Caco-2 (cell line): ENCODE results near the gene KLHL17. TPM values are rescaled to one million over a fixed set of nuclear protein-coding genes. Genes with fewer than 3 reads are reported as not detected.

Source experiments
- BruUV-seq: library from RNA; stranded (reverse); fragments of 400-500 nt; replicated peaks from 2 replicates; lab custom pipeline; 2021; lab: Mats Ljungman, UMichigan
- CTCF ChIA-PET: fragments of 300-600 bp; sonication (Branson Sonifier 250); formaldehyde crosslinking; loops from one replicate; lab custom pipeline; 2022; ENCODE audit warnings: antibody characterized with exemption; lab: Charles Lee
- POLR2A ChIA-PET: fragments of 300-600 bp; sonication (Branson Sonifier 250); formaldehyde crosslinking; loops from one replicate; lab custom pipeline; 2022; ENCODE audit warnings: antibody characterized with exemption; lab: Charles Lee
- DNase-seq, 2 experiments: peaks; one replicate each; pipeline versions ENCODE4 v3.0.0 to v3.0.0-alpha.2; 2020 to 2022
- H3K27me3 ChIP-seq: replicated peaks from 2 replicates; pipeline ENCODE4 v1.6.0; 2011; ENCODE audit warnings: low read length; ENCODE audit not compliant: control insufficient read depth, insufficient read depth
- H3K36me3 ChIP-seq: 2 replicates; pipeline ENCODE4 v1.5.1; 2011; ENCODE audit warnings: low read length; ENCODE audit not compliant: control insufficient read depth, insufficient read depth
- H3K4me1 ChIP-seq: fragments of 250-450 bp; sonication (Bioruptor Pico); 2 replicates; pipeline ENCODE4 v1.5.1; 2020; ENCODE audit warnings: mild to moderate bottlenecking
- H3K4me3 ChIP-seq: 2 replicates; pipeline ENCODE4 v1.5.1; 2011; ENCODE audit warnings: low read depth, mild to moderate bottlenecking, control low read depth, low read length
- H3K9me3 ChIP-seq: fragments of 250-450 bp; sonication (Bioruptor Pico); 2 replicates; pipeline ENCODE4 v1.5.1; 2020; ENCODE audit warnings: mild to moderate bottlenecking, moderate library complexity
- H3K27ac Mint-ChIP-seq: one replicate; pipeline ENCODE4 v1.8.0; 2022; ENCODE audit warnings: mixed read lengths; ENCODE audit not compliant: unreplicated experiment
- H3K27me3 Mint-ChIP-seq: one replicate; pipeline ENCODE4 v1.8.0; 2022; ENCODE audit warnings: mixed read lengths; ENCODE audit not compliant: insufficient read depth, unreplicated experiment
- H3K36me3 Mint-ChIP-seq: one replicate; pipeline ENCODE4 v1.8.0; 2022; ENCODE audit warnings: mild to moderate bottlenecking, mixed read lengths; ENCODE audit not compliant: insufficient read depth, unreplicated experiment
- H3K4me1 Mint-ChIP-seq: one replicate; pipeline ENCODE4 v1.8.0; 2022; ENCODE audit warnings: low read depth, mixed read lengths; ENCODE audit not compliant: unreplicated experiment
- H3K4me3 Mint-ChIP-seq: one replicate; pipeline ENCODE4 v1.8.0; 2022; ENCODE audit warnings: mild to moderate bottlenecking, moderate library complexity, mixed read lengths; ENCODE audit not compliant: unreplicated experiment
- H3K9me3 Mint-ChIP-seq: one replicate; pipeline ENCODE4 v1.8.0; 2022; ENCODE audit warnings: mixed read lengths; ENCODE audit not compliant: unreplicated experiment
- CTCF ChIP-seq, 2 experiments: fragments of 200-600 bp in 1 of 2; IDR thresholded peaks; 1 replicate in 1 of 2; 2 replicates in 1 of 2; pipeline versions ENCODE4 v1.5.1 to v1.8.0; 2011 to 2022; ENCODE audit warnings: antibody characterized with exemption in 1 of 2, control low read depth in 1 of 2, inconsistent platforms in 1 of 2, low read depth in 1 of 2, low read length in 1 of 2, mild to moderate bottlenecking in 1 of 2, moderate library complexity in 1 of 2; ENCODE audit not compliant: insufficient read depth in 1 of 2, severe bottlenecking in 1 of 2, unreplicated experiment in 1 of 2
- intact Hi-C: fragments of 100-400 bp; cut with micrococcal nuclease; formaldehyde crosslinking; loops from one replicate; pipeline ENCODE4 v1.10.0; 2022; ENCODE audit not compliant: unreplicated experiment
- total RNA-seq: library from RNA; stranded (reverse); gene quantifications from 2 replicates; pipeline ENCODE4 v1.2.3, GENCODE V29; 2022

Gene KLHL17
- total RNA-seq, 1 experiment from 2014 or later: 33.1 TPM

- TF ChIP-seq CTCF (IDR thresholded peaks at IDR 0.05; ENCODE audit: insufficient read depth in 1 of 2, low read depth in 1 of 2, low read length in 1 of 2, severe bottlenecking in 1 of 2, unreplicated experiment in 1 of 2): no peak
- peak overlapping the region; percentile 70 for H3K4me3 Mint-ChIP-seq
- CTCF ChIA-PET: no interaction called here
- peaks cover 9% of the 10 kb centered on the region for H3K36me3 Mint-ChIP-seq
- H3K27me3 Mint-ChIP-seq: no peaks in the 10 kb centered on the region
- H3K36me3 ChIP-seq: no peaks in the 10 kb centered on the region
- H3K9me3 ChIP-seq: no peaks in the 10 kb centered on the region
- intact Hi-C loops: no loop called here
- peaks cover 5% of the 10 kb centered on the region; the same call in 1 of the 2 replicates for H3K4me1 ChIP-seq
- H3K4me1 Mint-ChIP-seq: peaks cover 11% of the 10 kb centered on the region
- DNase-seq: no peak
- H3K27me3 ChIP-seq: no peaks in the 10 kb centered on the region
- BruUV-seq: no TSS peak
- no peak overlapping the region for H3K4me3 ChIP-seq
- POLR2A ChIA-PET: no interaction called here
- H3K9me3 Mint-ChIP-seq: no peaks in the 10 kb centered on the region
- H3K27ac Mint-ChIP-seq: peak overlapping the region; percentile 32
Observed at GRCh38 chr1:978069-978834, 17.9 kb downstream of the KLHL17 start.

- H3K4me3 ChIP-seq: no peak overlapping the region
- H3K4me1 Mint-ChIP-seq: peaks cover 11% of the 10 kb centered on the region
- H3K9me3 ChIP-seq: no peaks in the 10 kb centered on the region
- H3K27me3 Mint-ChIP-seq: no peaks in the 10 kb centered on the region
- intact Hi-C loops: no loop called here
- H3K36me3 Mint-ChIP-seq: peaks cover 9% of the 10 kb centered on the region
- no peak for TF ChIP-seq CTCF (IDR thresholded peaks at IDR 0.05; ENCODE audit: insufficient read depth in 1 of 2, low read depth in 1 of 2, low read length in 1 of 2, severe bottlenecking in 1 of 2, unreplicated experiment in 1 of 2)
- no peaks in the 10 kb centered on the region for H3K27me3 ChIP-seq
- H3K27ac Mint-ChIP-seq: no peak overlapping the region
- DNase-seq: no peak
- H3K9me3 Mint-ChIP-seq: no peaks in the 10 kb centered on the region
- ChIA-PET CTCF (no interaction called here), POLR2A (no interaction called here)
- H3K4me3 Mint-ChIP-seq: no peak overlapping the region
- no TSS peak for BruUV-seq
- H3K36me3 ChIP-seq: no peaks in the 10 kb centered on the region
- peaks cover 5% of the 10 kb centered on the region; the same call in 1 of the 2 replicates for H3K4me1 ChIP-seq
Observed at GRCh38 chr1:978835-979743, 18.7 kb downstream of the KLHL17 start.

- peaks cover 5% of the 10 kb centered on the region; the same call in 1 of the 2 replicates for H3K4me1 ChIP-seq
- CTCF ChIA-PET: no interaction called here
- no peaks in the 10 kb centered on the region for H3K36me3 ChIP-seq
- Mint-ChIP-seq H3K9me3 (no peaks in the 10 kb centered on the region), H3K36me3 (peaks cover 9% of the 10 kb centered on the region), H3K4me1 (peaks cover 10% of the 10 kb centered on the region), H3K27me3 (no peaks in the 10 kb centered on the region), H3K27ac (no peak overlapping the region), H3K4me3 (no peak overlapping the region)
- no peak overlapping the region for H3K4me3 ChIP-seq
- H3K27me3 ChIP-seq: no peaks in the 10 kb centered on the region
- intact Hi-C loops: loop anchor here (5.0 kb wide), 1 partner anchor 83 kb away; no protein-coding TSS in a partner anchor
- TF ChIP-seq CTCF (IDR thresholded peaks at IDR 0.05; ENCODE audit: insufficient read depth in 1 of 2, low read depth in 1 of 2, low read length in 1 of 2, severe bottlenecking in 1 of 2, unreplicated experiment in 1 of 2): no peak
- DNase-seq: no peak
- H3K9me3 ChIP-seq: no peaks in the 10 kb centered on the region
- no TSS peak for BruUV-seq
- POLR2A ChIA-PET: no interaction called here
Observed at GRCh38 chr1:979744-980072, 19.3 kb downstream of the KLHL17 start.
